HUDEP-2 (cell line): ENCODE data around the gene ABHD15.

Source experiments
- DNase-seq, 76 experiments: peaks; one replicate each; lab custom pipeline; 2025; ENCODE audit not compliant: unreplicated experiment in 76 of 76; lab: John Stamatoyannopoulos, UW

The ABHD15 gene

DNA sequence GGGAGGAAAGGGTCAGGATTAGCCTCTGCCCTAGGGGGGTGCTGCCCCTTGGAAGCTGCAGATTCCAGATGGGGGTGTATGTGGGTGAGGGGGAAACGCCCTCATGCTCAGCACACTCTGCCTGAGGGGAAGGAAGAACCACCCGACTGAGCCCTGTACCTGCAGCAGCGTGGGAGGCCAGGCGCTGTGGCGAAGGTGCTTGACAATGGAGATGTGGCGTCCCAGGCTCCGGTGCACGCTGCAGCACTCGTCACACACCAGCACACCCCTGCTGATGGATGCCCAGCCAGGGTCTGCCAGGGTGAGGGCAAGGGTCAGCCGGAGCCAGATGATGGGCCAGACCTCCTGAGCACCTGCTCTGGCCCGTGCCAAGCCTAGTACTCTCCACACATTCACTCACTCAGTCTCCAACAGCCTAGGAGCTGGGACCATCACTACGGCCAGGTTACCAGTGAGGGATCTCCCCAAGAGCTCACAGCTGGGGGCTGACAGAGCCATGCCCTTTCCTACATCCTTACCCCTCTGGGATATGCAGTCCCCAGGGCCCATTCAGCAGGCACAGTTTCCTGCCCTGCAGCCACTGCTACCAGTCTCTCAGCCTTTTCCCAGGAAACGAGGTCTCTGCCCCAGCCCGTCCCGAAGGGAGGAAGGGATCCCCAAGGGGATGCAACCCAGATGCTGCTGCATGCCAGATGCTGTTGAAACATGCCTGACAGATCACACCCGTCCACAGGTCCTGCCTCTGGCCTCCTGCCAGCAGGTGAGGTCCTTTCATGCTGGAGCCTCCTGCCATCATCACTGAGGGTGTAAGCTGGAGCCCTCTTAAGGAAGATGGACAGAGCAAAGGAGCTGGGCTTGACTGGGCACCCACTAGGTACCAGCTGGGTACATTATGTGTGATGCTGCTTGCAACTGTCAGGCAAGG lies 16.7 kb upstream of the ABHD15 start:
- DNase-seq, result no peak

- DNase-seq, result no peak
These were observed 15.9 kb upstream of the ABHD15 start for GRCh38 chr17:29582772-29583171.

DNA sequence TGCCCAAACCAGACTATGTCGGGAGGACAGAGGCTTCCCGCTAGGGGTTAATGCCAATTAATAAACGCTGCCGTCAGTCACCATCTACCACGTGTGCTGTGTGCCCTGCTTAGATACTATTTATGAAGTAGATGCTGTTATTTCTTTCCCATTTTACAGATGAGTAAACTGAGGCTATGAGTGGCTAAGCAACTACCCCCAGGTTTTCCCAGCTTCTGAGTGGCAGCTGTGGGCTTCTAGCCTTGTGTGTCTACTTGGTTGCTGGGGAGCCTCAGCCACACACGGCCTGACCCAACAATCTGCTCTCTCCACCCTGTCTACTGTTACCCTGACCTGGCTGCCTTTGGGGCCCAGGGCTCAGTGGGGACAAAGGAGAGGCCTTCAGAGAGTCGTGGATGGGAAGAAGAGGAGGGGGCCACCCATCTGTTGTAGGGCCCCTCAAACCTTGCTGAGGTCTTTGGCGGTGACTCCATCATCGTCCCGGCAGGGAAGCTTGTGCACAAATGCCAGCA lies 15.5 kb upstream of the ABHD15 start:
- DNase-seq, result no peak

GRCh38 chr17:29581583-29582253 lies 14.9 kb upstream of the ABHD15 start:
- no peak for DNase-seq

DNA sequence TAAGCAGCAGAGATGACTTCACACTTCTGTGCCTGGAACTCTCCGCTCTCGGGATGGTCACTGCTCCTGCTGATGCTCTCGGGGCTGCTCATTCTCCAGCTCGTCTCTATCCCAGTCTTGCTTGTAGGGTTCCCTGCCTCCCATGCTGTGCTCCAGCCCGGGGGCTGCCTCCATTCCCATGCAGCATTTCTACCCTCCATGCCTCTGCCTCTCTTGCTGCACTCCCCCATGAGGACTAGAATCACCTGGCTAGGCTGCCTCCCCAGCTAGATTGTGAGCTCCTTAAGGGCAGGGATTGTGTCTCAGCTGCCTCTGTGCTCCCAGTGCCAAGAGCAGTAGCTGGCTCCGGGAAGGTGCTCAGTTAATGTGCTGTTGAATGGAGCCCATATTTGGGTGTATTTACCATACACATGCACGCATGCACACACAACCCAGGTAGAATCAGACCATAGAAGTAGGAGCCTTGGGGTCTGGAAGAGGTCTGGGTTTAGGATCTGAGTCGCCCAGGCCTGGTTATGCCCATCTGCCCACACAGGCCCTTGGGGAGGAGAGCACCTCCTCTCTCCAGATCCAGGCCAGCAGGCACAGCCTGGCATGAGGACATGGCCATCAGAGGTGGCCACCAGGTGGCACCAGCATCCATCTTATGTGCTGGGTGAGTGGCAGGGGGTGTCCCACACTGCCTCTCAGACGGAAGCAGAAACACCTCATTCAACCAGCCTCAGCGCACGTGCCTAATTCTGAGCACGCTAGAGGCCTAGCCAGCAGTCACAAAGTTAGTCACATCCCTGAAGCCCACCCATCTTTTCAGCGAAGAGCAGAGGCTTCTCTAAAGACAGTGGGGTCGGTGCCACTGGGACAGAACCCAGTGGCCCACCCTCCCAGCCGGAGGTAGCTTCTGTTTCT lies 13.3 kb upstream of the ABHD15 start:
- peak in 70 of 76 experiments; percentile 11 to 87 (median 69) for DNase-seq

DNA sequence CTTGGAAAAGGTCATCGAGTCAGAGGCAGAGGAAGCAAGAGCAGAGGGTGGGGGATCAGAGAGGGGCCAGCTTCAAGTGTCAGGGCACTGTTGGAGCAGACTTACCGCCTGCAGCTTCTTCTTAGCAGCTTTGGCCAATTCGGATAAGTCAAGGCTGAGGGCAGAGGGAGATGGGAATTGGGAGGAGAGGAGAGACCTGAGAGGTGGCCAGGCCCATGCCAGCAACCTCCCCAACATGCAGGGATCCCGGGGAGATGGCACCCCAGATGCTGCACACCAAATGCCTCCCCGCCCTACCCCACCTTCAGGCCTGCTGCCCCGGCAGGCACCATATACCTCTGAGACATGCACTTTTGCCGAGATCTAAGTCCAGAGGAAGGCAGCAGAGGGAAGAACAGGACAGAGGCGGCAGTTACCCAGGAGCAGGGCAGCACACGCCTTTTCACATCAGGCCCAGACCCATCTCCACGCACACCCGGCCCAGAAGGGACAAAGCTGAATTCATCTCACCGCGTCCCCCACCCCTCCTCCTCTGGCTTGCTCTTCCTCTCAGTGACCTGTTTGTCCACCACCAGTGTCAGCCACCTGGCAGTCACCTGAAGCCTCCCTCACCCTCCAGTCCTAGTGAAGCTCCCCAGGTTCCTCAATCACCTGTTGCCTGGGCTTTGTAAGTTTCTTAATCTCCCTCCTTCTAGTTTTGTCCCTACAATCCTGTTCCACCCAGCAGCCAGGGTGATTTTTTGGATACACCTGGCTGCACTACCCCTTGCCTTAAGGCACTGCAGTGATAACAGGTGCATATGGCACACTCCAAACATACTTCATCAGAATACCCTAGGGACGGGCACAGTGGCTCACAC lies 12.0 kb upstream of the ABHD15 start:
- DNase-seq, result no peak

DNA sequence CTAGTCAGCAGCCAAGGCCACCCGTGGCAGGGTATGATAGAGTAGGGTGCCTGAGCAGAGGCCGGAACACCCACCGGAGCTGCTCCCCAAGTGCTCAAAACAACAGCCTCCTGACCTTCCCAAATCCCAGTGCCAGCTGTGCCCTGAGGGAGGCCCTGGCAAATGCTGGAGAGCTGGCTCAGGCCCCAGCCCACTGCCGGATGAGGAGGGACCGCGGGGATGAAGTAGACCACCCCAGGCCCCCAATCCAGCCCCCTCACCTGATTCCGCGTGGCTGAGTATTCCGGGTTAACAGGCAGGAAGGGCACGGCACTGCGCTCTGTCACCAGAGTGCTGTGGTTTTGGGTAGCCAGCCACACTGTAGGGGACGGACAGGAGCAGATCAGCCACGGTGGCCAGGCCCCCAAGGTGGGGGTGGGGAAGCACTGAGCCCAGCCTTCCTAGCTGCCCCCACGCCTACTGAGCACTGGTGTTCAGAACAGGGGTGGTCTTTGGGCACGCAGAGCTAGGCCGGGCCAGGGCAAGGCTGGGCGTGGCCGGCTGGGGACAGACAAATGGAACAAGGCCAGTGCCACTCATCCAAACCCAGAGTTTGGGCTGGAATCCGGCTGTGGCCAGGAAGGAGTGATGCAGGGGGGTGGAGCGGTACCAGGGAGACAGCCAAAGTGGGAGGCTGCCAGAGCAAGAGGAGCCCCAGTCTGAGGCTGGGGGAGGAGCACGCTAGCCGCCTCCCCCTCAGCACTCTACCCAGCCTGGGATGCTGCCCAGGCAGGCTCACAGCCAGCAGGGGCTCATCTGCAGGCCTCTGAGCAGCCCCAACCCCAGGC lies 10.8 kb upstream of the ABHD15 start:
- DNase-seq, result no peak

DNA sequence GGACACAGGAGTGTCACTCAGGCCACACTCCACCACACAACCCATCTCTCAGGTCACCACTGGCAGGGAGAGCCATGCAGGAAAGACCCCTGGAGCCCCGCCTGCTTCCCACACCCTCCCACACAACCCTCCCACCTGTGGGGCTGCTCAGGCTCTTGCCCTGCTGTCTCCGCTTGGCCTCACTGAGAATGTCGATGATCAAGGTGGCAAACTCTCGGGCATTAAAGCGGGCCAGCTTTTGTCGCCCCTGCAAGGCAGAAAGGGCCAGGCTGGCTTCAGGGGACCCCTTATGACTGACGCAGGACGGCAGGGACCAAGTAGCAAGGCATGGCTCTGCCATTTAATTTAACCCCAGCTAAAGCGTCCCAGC lies 10.1 kb upstream of the ABHD15 start:
- no peak for DNase-seq

- DNase-seq, result no peak
These were observed 9.6 kb upstream of the ABHD15 start for GRCh38 chr17:29576214-29577000.

GRCh38 chr17:29575511-29576213 lies 8.8 kb upstream of the ABHD15 start:
- no peak for DNase-seq

GRCh38 chr17:29574732-29575510 lies 8.1 kb upstream of the ABHD15 start:
- no peak for DNase-seq

DNA sequence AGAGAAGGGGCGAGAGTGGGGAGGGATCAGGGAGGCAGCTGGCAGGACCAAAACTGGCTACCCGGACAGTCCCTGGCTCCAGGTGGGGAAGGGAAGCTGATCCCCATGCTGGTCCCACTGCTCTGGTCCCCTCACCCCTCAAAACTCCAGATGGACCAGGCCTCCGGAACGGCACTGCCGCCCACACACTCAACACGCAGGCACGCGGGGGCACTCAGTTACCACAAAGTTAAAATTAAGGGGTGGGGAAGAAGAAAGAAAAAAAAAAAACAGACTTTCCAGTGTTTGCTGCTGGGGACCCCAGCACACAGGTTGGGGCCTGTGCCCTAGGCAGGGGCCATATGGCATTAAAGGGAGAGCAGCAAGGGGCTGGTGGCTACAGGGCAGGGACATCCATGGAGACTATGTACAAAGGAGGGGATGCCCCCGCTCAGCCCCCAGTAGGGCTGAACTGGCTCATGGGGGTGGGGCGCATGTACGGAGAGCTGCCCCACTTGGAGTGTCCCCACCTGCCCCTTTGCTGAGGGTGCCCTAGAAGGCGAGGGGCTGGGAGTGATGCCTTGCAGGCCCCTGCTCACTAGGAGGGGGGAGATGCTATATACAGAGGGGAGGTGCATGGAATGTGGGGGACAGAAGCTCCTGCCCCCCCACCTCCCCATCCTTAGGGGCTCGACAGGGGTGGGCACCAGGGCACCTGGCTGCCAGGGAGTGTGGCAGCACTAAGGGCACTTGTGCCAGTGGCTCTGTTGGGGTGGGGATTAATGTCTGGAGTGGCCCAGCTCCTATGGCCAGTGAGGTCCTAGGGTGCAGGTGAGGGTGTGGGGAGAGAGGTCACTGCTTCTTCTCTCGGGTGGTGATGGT lies 7.3 kb upstream of the ABHD15 start:
- DNase-seq, result no peak

- no peak for DNase-seq
These were observed 6.7 kb upstream of the ABHD15 start for GRCh38 chr17:29573558-29573869.

DNA sequence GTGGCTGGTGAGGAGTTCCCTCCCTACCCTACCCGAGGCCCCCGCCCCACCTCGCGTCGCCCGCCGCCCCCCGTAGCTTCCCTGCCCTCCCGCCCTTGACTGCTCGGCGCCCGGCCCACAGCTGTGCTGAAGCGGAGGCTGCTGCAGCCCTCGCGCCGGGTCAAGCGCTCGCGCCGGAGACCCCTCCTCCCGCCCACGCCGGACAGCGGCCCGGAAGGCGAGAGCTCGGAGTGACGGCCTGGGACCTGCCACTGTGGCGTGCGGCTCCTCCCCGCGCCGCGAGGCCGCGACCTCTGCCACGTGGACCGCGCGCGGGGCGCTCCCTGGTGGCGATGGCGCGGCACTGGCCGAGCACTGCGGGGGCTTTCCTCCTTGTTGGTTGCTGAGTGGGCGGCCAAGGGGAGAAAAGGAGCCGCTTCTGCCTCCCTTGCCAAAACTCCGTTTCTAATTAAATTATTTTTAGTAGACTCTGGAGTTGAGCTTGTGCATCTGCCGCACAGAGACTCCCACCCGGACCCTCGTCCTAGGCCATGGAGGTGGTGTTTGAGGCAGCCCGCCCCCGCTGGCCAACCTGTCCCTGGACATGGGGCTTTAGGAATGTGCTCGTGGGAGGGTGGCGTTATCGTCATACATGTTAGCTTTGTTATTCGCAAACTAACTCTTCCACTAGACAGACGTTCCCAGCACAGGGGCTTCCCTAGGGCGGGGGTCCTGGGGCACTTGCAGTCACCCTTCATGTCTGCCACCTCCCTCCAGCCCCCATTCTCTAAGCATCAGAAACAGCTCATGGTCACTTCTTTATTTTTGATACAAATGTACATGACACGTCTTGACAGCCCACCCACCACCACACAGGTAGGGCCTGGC lies 6.1 kb upstream of the ABHD15 start:
- peak in 28 of 76 experiments; percentile 3 to 61 (median 28) for DNase-seq
